OCI-LY1 (cell line): ENCODE measurements around the gene ST13.

Source experiments
- H2AFZ ChIP-seq: fragments of 200-600 bp; sonication (generic), shearing (Covaris generic); 2 replicates; pipeline ENCODE4 v1.6.0; 2014; ENCODE audit warnings: antibody characterized with exemption, mild to moderate bottlenecking, low read length
- H3F3A ChIP-seq: fragments of 200-600 bp; sonication (generic), shearing (Covaris generic); 2 replicates; pipeline ENCODE4 v1.6.0; 2014; ENCODE audit warnings: mild to moderate bottlenecking, antibody characterized with exemption, low read length, moderate library complexity; ENCODE audit not compliant: insufficient read depth
- H3K27ac ChIP-seq: fragments of 200-600 bp; sonication (generic); 2 replicates; pipeline ENCODE4 v1.5.1; 2014; ENCODE audit warnings: low read length, mixed run types, mild to moderate bottlenecking, low read depth; ENCODE audit not compliant: poor library complexity, severe bottlenecking
- H3K27me3 ChIP-seq: fragments of 200-600 bp; sonication (generic); 2 replicates; pipeline ENCODE4 v1.6.0; 2014; ENCODE audit warnings: antibody characterized with exemption, mild to moderate bottlenecking, low read length, moderate library complexity; ENCODE audit not compliant: insufficient read depth
- H3K36me3 ChIP-seq: fragments of 200-600 bp; sonication (generic); 2 replicates; pipeline ENCODE4 v1.6.1; 2014; ENCODE audit warnings: mild to moderate bottlenecking, antibody characterized with exemption, low read length, moderate library complexity, mixed read lengths; ENCODE audit not compliant: insufficient read depth
- H3K4me1 ChIP-seq: fragments of 200-600 bp; sonication (generic); 2 replicates; pipeline ENCODE4 v1.5.1; 2014; ENCODE audit warnings: mild to moderate bottlenecking, low read length, moderate library complexity; ENCODE audit not compliant: insufficient read depth, severe bottlenecking
- H3K4me2 ChIP-seq: fragments of 200-600 bp; sonication (generic), shearing (Covaris generic); 2 replicates; pipeline ENCODE4 v1.6.1; 2014; ENCODE audit warnings: low read length
- H3K4me3 ChIP-seq: fragments of 200-600 bp; sonication (generic); 2 replicates; pipeline ENCODE4 v1.5.1; 2014; ENCODE audit warnings: low read length, low read depth, mild to moderate bottlenecking, mixed read lengths; ENCODE audit not compliant: poor library complexity, severe bottlenecking
- H3K79me2 ChIP-seq: fragments of 200-600 bp; shearing (Covaris generic); 2 replicates; pipeline ENCODE4 v1.6.1; 2016; ENCODE audit warnings: mixed run types, low read length, mixed read lengths; ENCODE audit not compliant: insufficient read depth
- H3K9ac ChIP-seq: fragments of 200-600 bp; sonication (generic), shearing (Covaris generic); 2 replicates; pipeline ENCODE4 v1.6.1; 2014; ENCODE audit warnings: mild to moderate bottlenecking, low read length, mixed read lengths
- H3K9me2 ChIP-seq: fragments of 200-600 bp; sonication (generic), shearing (Covaris generic); 2 replicates; pipeline ENCODE4 v1.6.1; 2014; ENCODE audit warnings: low read depth, mild to moderate bottlenecking, low read length, mixed read lengths
- H3K9me3 ChIP-seq: fragments of 200-600 bp; shearing (Covaris generic); 2 replicates; pipeline ENCODE4 v1.6.1; 2014; ENCODE audit warnings: low read length, mixed read lengths
- H4K20me1 ChIP-seq: fragments of 200-600 bp; sonication (generic), shearing (Covaris generic); 2 replicates; pipeline ENCODE4 v1.6.0; 2016; ENCODE audit warnings: mild to moderate bottlenecking, low read length; ENCODE audit not compliant: insufficient read depth
- EZH2 ChIP-seq: fragments of 200-600 bp; sonication (generic), shearing (Covaris generic); IDR thresholded peaks from 2 replicates; pipeline ENCODE4 v1.8.0; 2017; ENCODE audit warnings: borderline replicate concordance, mixed run types, mild to moderate bottlenecking, antibody characterized with exemption, low read length, moderate library complexity, mixed read lengths
- TF ChIP-seq, protein P1 (sequence below): fragments of 200-600 bp; sonication (generic), shearing (Covaris generic); IDR thresholded peaks from 2 replicates; pipeline ENCODE4 v1.5.1; 2017; ENCODE audit warnings: mild to moderate bottlenecking, antibody characterized with exemption, low read length, moderate library complexity, mixed read lengths

The ST13 gene

DNA sequence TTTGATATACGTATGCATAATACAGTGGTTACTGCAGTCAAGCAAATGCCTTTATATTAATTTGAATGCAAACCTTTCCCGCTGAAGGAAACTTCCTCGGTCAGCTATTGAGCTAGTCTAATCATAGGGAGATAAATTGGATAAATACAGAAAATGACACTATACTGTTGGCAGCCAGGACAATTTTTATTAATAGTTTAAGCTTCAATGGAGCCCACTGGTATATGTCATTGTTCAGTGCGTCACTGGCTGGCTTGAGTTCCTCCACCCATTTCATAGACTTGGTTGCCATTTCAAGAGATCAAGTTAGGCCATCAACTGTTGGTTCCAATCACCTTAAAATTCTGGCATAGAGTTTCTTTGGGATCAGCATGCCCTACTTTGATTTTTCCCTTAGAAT is 38.0 kb upstream of the ST13 start:
- H3K9me2 ChIP-seq: no peaks in the 10 kb centered on the region
- TF ChIP-seq EZH2: no peak
- TF ChIP-seq, protein P1, sequence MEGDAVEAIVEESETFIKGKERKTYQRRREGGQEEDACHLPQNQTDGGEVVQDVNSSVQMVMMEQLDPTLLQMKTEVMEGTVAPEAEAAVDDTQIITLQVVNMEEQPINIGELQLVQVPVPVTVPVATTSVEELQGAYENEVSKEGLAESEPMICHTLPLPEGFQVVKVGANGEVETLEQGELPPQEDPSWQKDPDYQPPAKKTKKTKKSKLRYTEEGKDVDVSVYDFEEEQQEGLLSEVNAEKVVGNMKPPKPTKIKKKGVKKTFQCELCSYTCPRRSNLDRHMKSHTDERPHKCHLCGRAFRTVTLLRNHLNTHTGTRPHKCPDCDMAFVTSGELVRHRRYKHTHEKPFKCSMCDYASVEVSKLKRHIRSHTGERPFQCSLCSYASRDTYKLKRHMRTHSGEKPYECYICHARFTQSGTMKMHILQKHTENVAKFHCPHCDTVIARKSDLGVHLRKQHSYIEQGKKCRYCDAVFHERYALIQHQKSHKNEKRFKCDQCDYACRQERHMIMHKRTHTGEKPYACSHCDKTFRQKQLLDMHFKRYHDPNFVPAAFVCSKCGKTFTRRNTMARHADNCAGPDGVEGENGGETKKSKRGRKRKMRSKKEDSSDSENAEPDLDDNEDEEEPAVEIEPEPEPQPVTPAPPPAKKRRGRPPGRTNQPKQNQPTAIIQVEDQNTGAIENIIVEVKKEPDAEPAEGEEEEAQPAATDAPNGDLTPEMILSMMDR: no peak
- H3K9me3 ChIP-seq: no peaks in the 10 kb centered on the region
- no peaks in the 10 kb centered on the region for H3K27me3 ChIP-seq
- no peaks in the 10 kb centered on the region for H3K79me2 ChIP-seq
- H2AFZ ChIP-seq: no peak overlapping the region
- no peak overlapping the region for H3K4me2 ChIP-seq
- no peak overlapping the region for H3K9ac ChIP-seq
- peaks cover 8% of the 10 kb centered on the region for H3K4me1 ChIP-seq
- no peak overlapping the region for H3K4me3 ChIP-seq
- peaks cover 7% of the 10 kb centered on the region for H3K36me3 ChIP-seq
- H3K27ac ChIP-seq: no peak overlapping the region
- no peaks in the 10 kb centered on the region for H3F3A ChIP-seq
- H4K20me1 ChIP-seq: no peaks in the 10 kb centered on the region

DNA sequence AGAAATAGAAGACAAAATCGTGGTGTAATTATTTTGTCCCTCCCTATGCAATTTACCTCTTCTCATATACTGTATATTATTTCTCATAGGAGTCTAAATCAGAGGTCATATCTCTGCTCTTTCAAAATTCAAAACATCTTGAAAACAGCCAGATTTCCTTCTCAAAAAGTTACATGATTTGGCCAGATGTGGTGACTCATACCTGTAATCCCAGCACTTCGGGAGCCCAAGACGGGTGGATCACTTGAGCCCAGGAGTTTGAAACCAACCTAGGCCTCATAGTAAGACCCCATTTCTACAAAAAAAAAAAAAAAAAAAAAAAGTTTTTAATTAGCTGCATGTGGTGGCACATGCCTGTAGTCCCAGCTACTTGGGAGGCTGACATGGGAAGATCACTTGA is 34.4 kb upstream of the ST13 start:
- Histone ChIP-seq H3K27me3 (no peaks in the 10 kb centered on the region), H3K4me3 (no peak overlapping the region), H3F3A (no peaks in the 10 kb centered on the region), H3K9ac (no peak overlapping the region), H3K27ac (no peak overlapping the region), H4K20me1 (no peaks in the 10 kb centered on the region), H3K9me3 (no peaks in the 10 kb centered on the region), H3K4me1 (no peaks in the 10 kb centered on the region), H2AFZ (no peak overlapping the region), H3K79me2 (no peaks in the 10 kb centered on the region), H3K36me3 (peaks cover 40% of the 10 kb centered on the region), H3K9me2 (no peaks in the 10 kb centered on the region), H3K4me2 (no peak overlapping the region)
- TF ChIP-seq EZH2: no peak
- TF ChIP-seq, protein P1: no peak

- Histone ChIP-seq H3K79me2 (no peaks in the 10 kb centered on the region), H3K4me3 (no peak overlapping the region), H3F3A (no peaks in the 10 kb centered on the region), H3K27me3 (no peaks in the 10 kb centered on the region), H3K4me2 (no peak overlapping the region), H3K9ac (no peak overlapping the region), H4K20me1 (no peaks in the 10 kb centered on the region), H3K9me2 (no peaks in the 10 kb centered on the region), H3K9me3 (no peaks in the 10 kb centered on the region), H3K4me1 (no peaks in the 10 kb centered on the region), H2AFZ (no peak overlapping the region), H3K27ac (no peak overlapping the region), H3K36me3 (peaks cover 43% of the 10 kb centered on the region)
- no peak for TF ChIP-seq EZH2
- TF ChIP-seq, protein P1: no peak
Measured at GRCh38 chr22:40889116-40889515, 32.7 kb upstream of the ST13 start.
